LoVo (cell line): ENCODE results near the gene CHD6.

Source experiments
- DNase-seq: peaks from one replicate; pipeline ENCODE4 v3.0.0-alpha.2; 2016; ENCODE audit warnings: low spot score

CHD6 gene

DNA sequence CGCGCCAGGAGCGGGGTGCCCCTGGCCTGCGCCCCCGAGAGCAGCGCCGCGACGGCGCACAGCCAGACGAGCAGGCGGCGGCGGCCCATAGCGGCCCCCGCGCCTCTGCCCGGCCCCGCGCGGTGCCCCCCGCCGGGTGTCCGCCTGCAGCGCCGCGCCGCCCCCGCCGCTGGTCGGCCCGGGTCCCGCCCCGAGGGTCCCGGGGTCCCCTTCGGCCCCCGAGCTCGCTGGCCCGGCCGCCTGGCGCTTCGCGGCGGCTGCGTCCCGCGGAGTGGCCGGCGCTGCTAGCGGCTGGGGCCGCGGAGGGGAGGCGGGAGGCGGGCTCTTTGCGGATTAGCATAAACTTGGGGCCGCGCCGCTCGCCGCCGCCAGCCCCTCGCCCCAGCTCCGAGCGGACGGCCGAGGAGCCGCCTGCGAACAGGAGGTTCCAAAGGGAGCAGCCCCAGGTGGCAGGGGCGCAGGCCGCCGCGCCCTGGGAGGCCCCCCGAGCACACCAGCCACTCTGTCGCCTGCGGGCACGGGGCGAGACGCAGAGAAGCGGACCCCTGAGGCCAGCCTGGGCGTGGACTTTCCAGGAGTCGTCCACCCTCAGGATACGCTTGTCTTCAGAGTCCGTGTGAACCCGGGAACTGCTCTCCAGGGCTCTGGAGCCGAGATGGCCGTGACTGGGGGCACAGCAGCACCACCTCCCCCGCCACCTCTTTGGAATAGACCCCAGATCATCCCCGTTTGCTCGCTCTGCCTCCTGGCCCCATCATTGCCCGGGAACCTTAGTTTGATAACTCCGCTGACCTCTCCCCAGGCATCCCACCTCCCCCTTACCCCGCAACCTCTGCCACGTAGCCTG lies 251.4 kb downstream of the CHD6 start, which contains the start of gene EMILIN3:
EMILIN3 (minus strand) TSS at position 273 of the 847 bp plus-strand sequence; CDS start at position 89, 184 bp downstream.
- DNase-seq = no peak

GRCh38 chr20:41365777-41366545 lies 252.2 kb downstream of the CHD6 start:
- no peak for DNase-seq

DNA sequence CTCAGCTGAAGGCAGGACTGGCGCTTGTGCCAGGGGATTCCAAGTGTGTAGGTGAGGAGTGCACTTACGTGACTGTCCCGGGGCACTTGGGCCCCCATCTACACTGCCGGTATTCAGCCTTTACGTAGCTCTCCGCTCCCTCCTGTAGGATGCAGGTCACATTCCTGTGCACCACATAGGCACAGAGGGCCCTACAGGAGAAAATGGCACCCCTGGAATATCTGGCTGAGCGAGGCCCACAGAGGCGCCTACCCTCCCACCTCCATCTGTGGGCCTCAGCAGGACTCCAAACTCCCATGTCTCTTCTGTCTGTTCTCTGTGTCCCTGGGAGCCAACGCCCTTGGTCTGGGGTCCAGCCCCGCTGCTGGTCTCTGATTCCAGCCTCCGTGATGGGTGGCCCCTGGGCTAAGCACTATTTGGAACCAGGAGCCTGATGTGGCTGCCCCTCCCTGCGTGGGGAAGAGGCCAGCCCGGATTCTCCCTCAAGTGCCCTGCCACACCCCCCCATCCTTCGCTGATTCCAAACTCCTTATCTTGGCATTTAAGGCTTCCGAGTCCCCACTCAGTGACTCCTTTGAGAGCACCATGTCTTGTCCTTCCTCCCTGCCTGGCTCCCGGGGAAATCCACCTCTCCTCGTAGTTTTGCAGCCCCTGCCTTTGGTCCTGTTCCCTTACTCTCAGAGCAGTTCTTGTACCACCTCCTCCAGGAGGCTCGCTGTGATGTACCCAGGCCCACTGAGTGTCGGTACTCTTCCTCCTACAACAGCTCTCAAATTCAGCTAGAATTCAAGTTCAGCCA lies 253.0 kb downstream of the CHD6 start:
- DNase-seq = no peak

DNA sequence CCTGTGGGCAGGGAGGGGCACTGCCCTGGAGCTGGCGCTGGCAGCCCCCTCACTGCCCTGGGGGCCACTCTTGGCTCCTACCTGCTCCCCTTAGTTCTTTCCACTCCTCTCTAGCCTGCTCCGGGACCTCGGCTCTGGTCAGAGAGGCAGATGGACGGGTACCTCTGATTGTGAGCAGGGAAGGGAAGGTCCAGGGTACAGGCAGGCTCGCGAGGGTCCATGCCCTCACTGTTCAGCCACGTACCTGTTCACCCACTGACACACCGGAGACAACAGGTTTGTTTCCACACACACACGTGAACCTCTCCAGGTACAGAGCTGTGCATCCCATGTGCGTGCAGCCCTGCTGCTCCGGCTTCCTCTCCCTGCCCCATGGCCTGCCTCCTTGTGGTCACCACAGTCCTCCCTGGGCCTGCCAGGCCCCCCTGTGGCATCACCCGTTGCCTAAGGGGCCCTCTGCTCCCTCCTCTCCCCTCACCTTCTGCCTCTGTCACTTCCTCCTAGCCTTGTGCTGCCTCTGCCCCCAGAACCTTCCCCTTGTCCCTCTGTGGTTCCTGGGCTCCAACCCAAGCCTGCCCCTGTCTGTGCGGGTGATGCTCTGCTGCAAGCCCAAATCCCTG lies 253.8 kb downstream of the CHD6 start:
- DNase-seq = no peak

DNA sequence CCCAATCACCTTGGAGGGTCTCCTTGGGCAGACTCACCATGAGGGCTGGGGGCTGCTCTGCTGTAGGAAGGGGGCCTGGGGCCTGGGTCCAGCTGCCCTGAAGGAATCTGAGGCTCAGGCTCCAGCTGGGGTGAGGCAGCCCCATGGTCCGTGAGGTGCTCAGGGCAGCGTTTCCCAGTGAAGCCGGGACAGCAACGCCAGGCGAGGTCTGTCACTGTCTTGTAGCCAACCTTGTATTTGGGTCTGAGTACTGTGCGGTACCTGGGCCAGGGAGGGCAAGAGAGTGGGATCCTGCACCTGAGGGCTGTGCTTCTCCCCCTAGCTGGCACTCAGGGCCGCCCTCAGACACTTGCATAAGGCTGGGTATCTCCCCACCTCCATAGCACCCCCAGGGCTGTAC lies 254.6 kb downstream of the CHD6 start:
- DNase-seq = no peak

- no peak for DNase-seq
Measured at GRCh38 chr20:41362748-41363140, 255.4 kb downstream of the CHD6 start.

GRCh38 chr20:41361757-41362747 lies 256.1 kb downstream of the CHD6 start:
- no peak for DNase-seq

- DNase-seq = no peak
Measured at GRCh38 chr20:41360831-41361756, 257.1 kb downstream of the CHD6 start.

DNA sequence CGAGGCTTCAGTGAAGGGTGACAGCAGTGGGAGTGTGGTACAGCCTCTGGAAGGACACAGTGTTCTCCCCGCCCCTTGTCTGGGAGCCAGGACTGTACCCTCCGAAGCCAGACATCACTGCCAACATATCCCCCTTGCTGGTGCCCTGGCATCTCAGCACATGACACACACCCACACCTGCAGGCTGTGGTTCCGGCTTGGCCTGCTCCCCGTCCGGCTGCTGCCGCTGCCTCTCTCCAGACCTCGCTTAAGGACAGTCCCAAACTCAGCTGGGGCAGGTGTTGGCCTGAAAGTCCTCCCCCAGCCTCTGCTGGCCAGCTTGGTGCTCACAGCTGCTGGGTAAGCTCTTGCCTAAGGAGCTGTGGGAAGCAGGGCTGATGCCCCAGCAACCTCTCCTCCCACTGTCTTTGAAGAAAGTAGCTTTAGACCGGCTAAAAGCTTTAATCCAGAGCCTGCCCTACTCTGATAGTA lies 258.6 kb downstream of the CHD6 start:
- DNase-seq = no peak

GRCh38 chr20:41358717-41359116 lies 259.5 kb downstream of the CHD6 start:
- DNase-seq = no peak

DNA sequence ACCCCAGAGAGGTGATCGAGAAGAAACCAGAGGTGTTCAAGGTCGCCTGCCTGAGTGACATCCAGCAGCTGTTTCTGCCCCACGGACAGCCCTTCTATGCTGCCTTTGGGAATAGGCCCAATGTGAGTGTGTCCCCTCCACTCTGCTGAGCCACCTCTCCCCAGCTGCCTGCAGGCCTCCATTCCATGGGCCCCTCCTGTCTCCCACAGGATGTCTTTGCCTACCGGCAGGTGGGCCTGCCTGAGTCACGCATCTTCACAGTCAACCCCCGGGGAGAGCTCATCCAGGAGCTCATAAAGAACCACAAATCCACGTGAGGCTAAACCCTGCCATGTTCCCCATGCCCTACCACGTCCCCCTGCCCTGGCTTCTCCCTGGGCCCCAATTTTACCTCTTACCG lies 259.9 kb downstream of the CHD6 start:
- DNase-seq = no peak

DNA sequence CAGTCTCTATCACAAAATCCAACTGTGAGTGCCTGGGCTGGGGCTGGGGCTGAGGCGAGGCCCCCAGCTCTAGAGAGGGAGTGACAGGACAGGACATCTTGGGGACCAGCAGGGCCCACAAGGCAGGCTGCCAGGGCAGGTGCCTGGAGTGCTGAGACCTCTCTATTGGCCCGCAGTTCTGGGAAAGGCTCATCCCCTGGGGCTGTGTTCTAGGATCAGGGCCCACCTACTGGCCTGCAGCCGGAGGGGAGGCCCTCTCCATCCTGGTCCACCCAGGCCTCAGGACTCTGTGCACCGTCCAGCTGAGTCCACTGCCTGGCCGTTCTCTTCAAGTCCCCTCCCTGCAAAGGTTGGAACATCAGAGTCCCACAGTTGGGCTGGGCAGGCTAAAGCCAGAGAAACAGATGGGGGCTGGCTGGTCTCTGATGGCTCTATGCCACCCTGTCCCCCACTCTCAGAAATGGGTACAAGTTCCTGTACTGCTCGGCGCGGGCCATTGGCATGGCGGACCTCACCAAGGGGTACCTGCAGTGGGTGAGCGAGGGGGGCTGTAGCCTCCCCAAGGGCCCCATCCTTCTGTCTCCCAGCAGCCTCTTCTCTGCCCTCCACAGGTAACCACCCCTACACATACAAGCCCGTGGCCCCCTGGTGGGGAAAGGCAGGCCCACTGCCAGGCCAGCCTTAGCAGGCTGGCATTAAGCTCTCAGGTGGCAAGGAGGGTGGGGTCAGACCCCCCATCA lies 260.6 kb downstream of the CHD6 start:
- no peak for DNase-seq

- no peak for DNase-seq
Measured at GRCh38 chr20:41356951-41357350, 261.2 kb downstream of the CHD6 start.

DNA sequence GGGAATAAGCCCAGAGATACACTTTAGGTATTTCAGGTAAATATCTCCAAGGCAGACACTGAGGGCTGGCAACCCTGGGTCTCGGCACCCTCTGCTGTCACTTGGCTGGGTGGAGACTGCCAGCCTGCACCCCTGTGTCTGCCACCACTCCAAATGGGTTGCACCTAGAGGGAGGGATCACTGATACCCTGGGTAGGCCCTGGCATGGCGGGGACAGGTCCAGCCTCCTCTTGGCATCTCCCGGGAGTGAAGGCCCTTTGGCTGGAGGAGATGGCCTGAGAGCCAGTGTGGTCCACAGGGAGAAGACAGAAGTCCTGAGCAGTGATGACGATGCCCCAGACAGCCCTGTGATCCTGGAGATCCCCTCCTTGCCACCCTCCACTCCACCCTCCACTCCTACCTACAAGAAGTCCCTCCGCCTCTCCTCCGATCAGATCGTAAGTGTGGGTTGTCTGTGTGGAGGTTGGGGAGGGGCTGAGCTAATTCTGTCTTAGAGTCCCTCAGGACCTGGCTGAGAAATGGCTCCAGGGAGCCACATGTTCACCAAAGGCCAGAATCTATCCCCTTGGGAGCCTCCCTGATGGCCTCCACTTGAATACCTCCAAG lies 262.5 kb downstream of the CHD6 start:
- no peak for DNase-seq

- no peak for DNase-seq
Measured at GRCh38 chr20:41355192-41355591, 263.0 kb downstream of the CHD6 start.

GRCh38 chr20:41353530-41353929 lies 264.6 kb downstream of the CHD6 start:
- DNase-seq = no peak

DNA sequence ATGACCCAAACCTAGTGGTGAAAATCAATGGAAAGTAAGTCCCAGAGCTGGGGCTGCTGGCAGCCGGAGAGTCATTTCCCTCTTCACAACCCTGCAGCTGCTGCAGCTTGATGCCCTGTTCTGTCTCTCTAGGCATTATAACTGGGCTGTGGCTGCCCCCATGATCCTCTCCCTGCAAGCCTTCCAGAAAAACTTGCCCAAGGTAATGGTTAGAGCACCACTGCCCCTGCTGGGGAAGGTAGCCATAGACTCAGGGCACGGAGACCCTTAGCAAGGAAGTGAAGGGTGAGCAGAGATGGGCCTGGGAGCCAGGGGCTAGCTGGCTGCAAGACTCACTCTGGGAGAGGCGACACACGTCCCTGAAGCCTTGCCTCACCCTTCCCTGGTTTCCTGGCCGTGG lies 265.5 kb downstream of the CHD6 start:
- no peak for DNase-seq

DNA sequence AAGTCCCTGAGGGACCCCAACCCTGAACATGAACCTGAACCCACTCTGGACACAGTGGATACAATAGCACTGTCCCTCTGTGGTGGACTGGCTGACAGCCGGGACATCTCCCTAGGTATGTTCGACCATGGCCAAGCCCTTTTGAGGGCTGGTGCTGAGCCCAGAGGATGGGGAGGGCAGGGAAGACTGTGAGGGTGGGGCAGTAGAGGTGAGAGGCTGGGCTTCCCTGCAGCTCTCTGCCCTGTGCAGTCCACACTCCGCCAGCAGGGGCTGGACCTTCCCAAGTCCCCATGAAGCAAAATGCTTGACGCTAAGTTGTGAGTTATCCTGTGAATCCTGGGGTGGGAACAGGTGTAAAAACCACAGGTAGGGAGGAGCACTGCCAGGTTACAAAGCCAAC lies 266.1 kb downstream of the CHD6 start:
- no peak for DNase-seq
